Endothelial cell of umbilical vein (primary cell): ENCODE data around the gene SUMF1. TPM values are rescaled to one million over a fixed set of nuclear protein-coding genes. Genes with fewer than 3 reads are reported as not detected.

Source experiments
- BruUV-seq: library from RNA; stranded (reverse); fragments of 400-500 nt; replicated peaks from 2 replicates; lab custom pipeline; 2021; lab: Mats Ljungman, UMichigan
- CTCF ChIA-PET: fragments of 300-600, 350-600 bp; sonication (Branson Sonifier 250); formaldehyde crosslinking; loops from one replicate; lab custom pipeline; 2021; ENCODE audit warnings: antibody characterized with exemption, inconsistent platforms; lab: Charles Lee
- POLR2A ChIA-PET: fragments of 300-600, 350-600 bp; sonication (Branson Sonifier 250); formaldehyde crosslinking; loops from one replicate; lab custom pipeline; 2021; ENCODE audit warnings: antibody characterized with exemption, inconsistent platforms; lab: Charles Lee
- DNase-seq: peaks from one replicate; pipeline ENCODE4 v3.0.0-alpha.2; 2011; ENCODE audit warnings: low read depth, low spot score
- FAIRE-seq: peaks from 2 replicates; lab custom pipeline; 2011; peaks lifted over from hg19 to GRCh38; lab: Jason Lieb, UNC
- H2AFZ ChIP-seq: 2 replicates; pipeline ENCODE4 v1.6.0; 2012; ENCODE audit warnings: low read depth, low read length, control low read depth, inconsistent platforms
- H3K27ac ChIP-seq: 2 replicates; pipeline ENCODE4 v1.5.1; 2011; ENCODE audit warnings: low read depth, mild to moderate bottlenecking, control low read depth, low read length, moderate library complexity; ENCODE audit not compliant: insufficient read depth
- H3K27me3 ChIP-seq, 2 experiments: 2 replicates each; pipeline versions ENCODE4 v1.6.0 to v1.6.1; 2011; ENCODE audit warnings: low read length in 2 of 2, mixed read lengths in 1 of 2; ENCODE audit not compliant: control insufficient read depth in 2 of 2, insufficient read depth in 2 of 2
- H3K36me3 ChIP-seq, 2 experiments: 2 replicates in 1 of 2; 3 replicates in 1 of 2; pipeline ENCODE4 v1.5.1; 2011; ENCODE audit warnings: low read length in 2 of 2, mild to moderate bottlenecking in 1 of 2, moderate library complexity in 1 of 2; ENCODE audit not compliant: control insufficient read depth in 2 of 2, insufficient read depth in 2 of 2; ENCODE audit errors: extremely low read depth in 1 of 2
- H3K4me1 ChIP-seq: 3 replicates; pipeline ENCODE4 v1.5.1; 2011; ENCODE audit warnings: mild to moderate bottlenecking, low read length; ENCODE audit not compliant: control insufficient read depth, insufficient read depth; ENCODE audit errors: extremely low read depth
- H3K4me2 ChIP-seq: 2 replicates; pipeline ENCODE4 v1.6.1; 2011; ENCODE audit warnings: low read length, control low read depth, mixed read lengths; ENCODE audit not compliant: insufficient read depth
- H3K4me3 ChIP-seq, 3 experiments: fragments of 200-600 bp in 1 of 3; sonication (generic), shearing (Covaris generic) in 1 of 3; replicated peaks in 1 of 3; 2 replicates each; pipeline ENCODE4 v1.5.1; 2011 to 2016; ENCODE audit warnings: control low read depth in 3 of 3, low read length in 3 of 3, mild to moderate bottlenecking in 2 of 3, inconsistent platforms in 1 of 3, low read depth in 1 of 3, moderate library complexity in 1 of 3; ENCODE audit not compliant: insufficient read depth in 1 of 3
- H3K79me2 ChIP-seq: 2 replicates; pipeline ENCODE4 v1.6.0; 2012; ENCODE audit warnings: low read length, inconsistent platforms; ENCODE audit not compliant: control insufficient read depth, insufficient read depth
- H3K9ac ChIP-seq: replicated peaks from 2 replicates; pipeline ENCODE3; 2011; ENCODE audit warnings: low read length, control low read depth; ENCODE audit not compliant: insufficient read depth; ENCODE audit errors: extremely low read depth
- H3K9me1 ChIP-seq: replicated peaks from 3 replicates; pipeline ENCODE4 v1.6.0; 2011; ENCODE audit warnings: mild to moderate bottlenecking, low read length; ENCODE audit not compliant: control insufficient read depth, insufficient read depth; ENCODE audit errors: extremely low read depth
- H3K9me3 ChIP-seq: replicated peaks from 2 replicates; pipeline ENCODE4 v1.5.1; 2012; ENCODE audit warnings: low read length, inconsistent platforms; ENCODE audit not compliant: control insufficient read depth, insufficient read depth
- H4K20me1 ChIP-seq: replicated peaks from 2 replicates; pipeline ENCODE3; 2011; ENCODE audit warnings: mild to moderate bottlenecking, low read length; ENCODE audit not compliant: control insufficient read depth, insufficient read depth; ENCODE audit errors: extremely low read depth
- CTCF ChIP-seq, 2 donors: IDR thresholded peaks; 1 replicate in 1 of 2; 2 replicates in 1 of 2; pipeline ENCODE4 v1.5.1; 2011; ENCODE audit warnings: low read length in 2 of 2, mild to moderate bottlenecking in 2 of 2, moderate library complexity in 2 of 2, control low read depth in 1 of 2, inconsistent platforms in 1 of 2, low read depth in 1 of 2; ENCODE audit not compliant: insufficient read depth in 1 of 2; ENCODE audit errors: extremely low read depth in 1 of 2
- EZH2 ChIP-seq: IDR thresholded peaks from 2 replicates; pipeline ENCODE4 v1.6.1; 2012; ENCODE audit warnings: borderline replicate concordance, low read depth, mild to moderate bottlenecking, moderate library complexity, low read length, inconsistent platforms; ENCODE audit not compliant: severe bottlenecking
- FOS ChIP-seq: IDR thresholded peaks from 2 replicates; pipeline ENCODE4 v1.6.1; 2011; ENCODE audit warnings: mild to moderate bottlenecking, low read length, moderate library complexity, borderline replicate concordance; ENCODE audit not compliant: insufficient read depth
- GATA2 ChIP-seq: IDR thresholded peaks from 2 replicates; pipeline ENCODE4 v1.7.0; 2011; ENCODE audit warnings: low read depth, mild to moderate bottlenecking, moderate library complexity, mixed read lengths, low read length; ENCODE audit not compliant: insufficient read length, insufficient read depth
- JUN ChIP-seq: IDR thresholded peaks from 2 replicates; pipeline ENCODE4 v1.6.1; 2011; ENCODE audit warnings: borderline replicate concordance, low read depth; ENCODE audit not compliant: insufficient read length, insufficient read depth
- MAX ChIP-seq: IDR thresholded peaks from 2 replicates; pipeline ENCODE4 v1.6.1; 2011; ENCODE audit not compliant: insufficient read depth, insufficient read length
- MYC ChIP-seq: IDR thresholded peaks from one replicate; pipeline ENCODE4 v1.6.1; 2011; ENCODE audit warnings: mild to moderate bottlenecking, low read depth, low read length
- POLR2A ChIP-seq: IDR thresholded peaks from 2 replicates; pipeline ENCODE4 v1.6.1; 2012; ENCODE audit warnings: low read depth, mild to moderate bottlenecking, control low read depth, low read length
- POLR2AphosphoS5 ChIP-seq: IDR thresholded peaks from 2 replicates; pipeline ENCODE4 v1.6.1; 2012; ENCODE audit warnings: low read depth, mild to moderate bottlenecking, control low read depth, low read length, moderate library complexity; ENCODE audit not compliant: insufficient read depth
- dilution Hi-C: fragments of 300-500 bp; cut with MboI; formaldehyde crosslinking; loops from one replicate; pipeline ENCODE4 v1.15.0; 2019; ENCODE audit warnings: low sequenced_read_pairs; ENCODE audit not compliant: extremely low pct_ligation_motif_present
- intact Hi-C: fragments of 100-400 bp; cut with micrococcal nuclease; formaldehyde crosslinking; loops from one replicate; pipeline ENCODE4 v1.10.0; 2022
- polyA plus RNA-seq, 4 experiments: library from polyadenylated mRNA; depleted of rRNA in 3 of 4; stranded (reverse) in 3 of 4; unstranded in 1 of 4; fragments of >200 nt; gene quantifications; 2 replicates each; pipeline versions ENCODE4 v1.2.1 to v1.2.3, GENCODE V29; 2011 to 2012; ENCODE audit warnings: missing spikeins in 1 of 4
- total RNA-seq: library from RNA; stranded (reverse); gene quantifications from 2 replicates; pipeline ENCODE4 v1.2.3, GENCODE V29; 2021

SUMF1 gene
- total and polyA plus RNA-seq, 2 donors (not counting 3 experiments of a cell fraction or from before 2014, with no cell fraction given): 31.5 to 46.8 TPM

- Histone ChIP-seq H3K79me2 (no peaks in the 10 kb centered on the region), H2AFZ (no peak overlapping the region), H3K36me3 (no peaks in the 10 kb centered on the region), H3K9ac (no peak overlapping the region), H3K27ac (no peak overlapping the region), H3K4me1 (no peaks in the 10 kb centered on the region), H3K27me3 (no peaks in the 10 kb centered on the region), H3K9me3 (no peaks in the 10 kb centered on the region), H4K20me1 (no peaks in the 10 kb centered on the region), H3K4me2 (no peak overlapping the region), H3K9me1 (no peaks in the 10 kb centered on the region), H3K4me3 (no peak overlapping the region)
- no TSS peak for BruUV-seq
- intact Hi-C loops (no loop called here), dilution Hi-C loops (no loop called here)
- FAIRE-seq (no peak), DNase-seq (no peak)
- no peak for TF ChIP-seq MAX
- TF ChIP-seq EZH2: no peak
- TF ChIP-seq POLR2A: no peak
- no peak for TF ChIP-seq JUN
- TF ChIP-seq FOS: no peak
- TF ChIP-seq GATA2: no peak
- no peak for TF ChIP-seq MYC
- no peak for TF ChIP-seq CTCF (IDR thresholded peaks at IDR 0.05; ENCODE audit: extremely low read depth in 1 of 2, insufficient read depth in 1 of 2, low read depth in 1 of 2, low read length in 2 of 2)
- no peak for TF ChIP-seq POLR2AphosphoS5
- ChIA-PET CTCF (interaction anchor here (0.6 to 5.2 kb wide), 3 partner anchors 11 to 294 kb away, joined by 3 to 37 read pairs (median 10); no protein-coding TSS in a partner anchor), POLR2A (no interaction called here)
Observed at GRCh38 chr3:4340077-4340410, 127.0 kb downstream of the SUMF1 start.
